Suprapubic skin (tissue), 4 donors: ENCODE data around the gene SLC16A12. TPM values are rescaled to one million over a fixed set of nuclear protein-coding genes. Genes with fewer than 3 reads are reported as not detected.

Experiments
- DNase-seq, 2 donors: peaks; one replicate each; pipeline ENCODE4 v3.0.0-alpha.2; 2019; ENCODE audit warnings: low spot score in 2 of 2
- H3K27ac ChIP-seq: fragments of 200-600 bp; sonication (generic); one replicate; pipeline ENCODE4 v1.5.1; 2019
- H3K27me3 ChIP-seq: fragments of 200-600 bp; sonication (generic); one replicate; pipeline ENCODE4 v1.5.1; 2019
- H3K36me3 ChIP-seq: fragments of 200-600 bp; sonication (generic); one replicate; pipeline ENCODE4 v1.5.1; 2019
- H3K4me1 ChIP-seq: fragments of 200-600 bp; sonication (generic); one replicate; pipeline ENCODE4 v1.5.1; 2019
- H3K4me3 ChIP-seq: fragments of 200-600 bp; sonication (generic); one replicate; pipeline ENCODE4 v1.5.1; 2019; ENCODE audit warnings: mild to moderate bottlenecking
- H3K9me3 ChIP-seq: fragments of 200-600 bp; sonication (generic); one replicate; pipeline ENCODE4 v1.5.1; 2019
- CTCF ChIP-seq, 2 donors: fragments of 200-600 bp in 1 of 2; fragments of 450-650 bp in 1 of 2; sonication (generic) in 1 of 2; IDR thresholded peaks; one replicate each; pipeline ENCODE4 v1.5.1; 2016 to 2019; ENCODE audit warnings: antibody characterized with exemption in 2 of 2, mild to moderate bottlenecking in 1 of 2, moderate library complexity in 1 of 2
- EP300 ChIP-seq: sonication (generic); formaldehyde crosslinking; IDR thresholded peaks from one replicate; pipeline ENCODE4 v1.6.1; 2017; ENCODE audit warnings: antibody characterized with exemption
- POLR2A ChIP-seq, 2 donors: fragments of 450-650 bp; IDR thresholded peaks; one replicate each; pipeline ENCODE4 v1.6.1; 2017; ENCODE audit warnings: antibody characterized with exemption in 2 of 2, mild to moderate bottlenecking in 2 of 2, moderate library complexity in 2 of 2
- POLR2AphosphoS5 ChIP-seq, 3 donors: sonication (generic); formaldehyde crosslinking; IDR thresholded peaks; one replicate each; pipeline ENCODE4 v1.6.1; 2017; ENCODE audit warnings: antibody characterized with exemption in 3 of 3
- WGBS: methylation state at CpG from one replicate; pipeline ENCODE4 v1.1.5; 2018; 5-methylcytosine and 5-hydroxymethylcytosine counted together
- total RNA-seq, 4 donors: library from RNA; depleted of rRNA; stranded (reverse); fragments of >200 nt; gene quantifications; one replicate each; pipeline ENCODE4 v1.1.0, GENCODE V29; 2016

SLC16A12 gene
- total RNA-seq, 4 donors from 2014 or later: 0.60 to 1.4 (median 1.0) TPM

GRCh38 chr10:89503652-89504370 is 31.6 kb downstream of the SLC16A12 start:
- DNase-seq: no peak
- H3K36me3 ChIP-seq: no peaks in the 10 kb centered on the region
- H3K27me3 ChIP-seq: peaks cover 5% of the 10 kb centered on the region
- 63% methylated on average over 4 of the region's 4 CpGs for WGBS
- H3K4me3 ChIP-seq: no peak overlapping the region
- peaks cover 5% of the 10 kb centered on the region for H3K4me1 ChIP-seq
- no peak overlapping the region for H3K27ac ChIP-seq
- TF ChIP-seq POLR2A (IDR thresholded peaks at IDR 0.05) (no peak), CTCF (IDR thresholded peaks at IDR 0.05) (no peak), EP300 (no peak), POLR2AphosphoS5 (IDR thresholded peaks at IDR 0.05) (no peak)
- H3K9me3 ChIP-seq: no peaks in the 10 kb centered on the region

- TF ChIP-seq CTCF (IDR thresholded peaks at IDR 0.05): no peak
- TF ChIP-seq EP300: no peak
- no peak for TF ChIP-seq POLR2A (IDR thresholded peaks at IDR 0.05)
- no peak for TF ChIP-seq POLR2AphosphoS5 (IDR thresholded peaks at IDR 0.05)
- no peaks in the 10 kb centered on the region for H3K9me3 ChIP-seq
- peaks cover 5% of the 10 kb centered on the region for H3K4me1 ChIP-seq
- H3K4me3 ChIP-seq: no peak overlapping the region
- H3K27me3 ChIP-seq: peaks cover 5% of the 10 kb centered on the region
- no peak overlapping the region for H3K27ac ChIP-seq
- 89% methylated on average over 3 of the region's 3 CpGs for WGBS
- no peak for DNase-seq
- H3K36me3 ChIP-seq: no peaks in the 10 kb centered on the region
These were observed 32.2 kb downstream of the SLC16A12 start for GRCh38 chr10:89503151-89503550.

GRCh38 chr10:89502549-89502948 is 32.8 kb downstream of the SLC16A12 start:
- WGBS: no CpG with 5 or more reads among the region's 1 CpG
- no peak for DNase-seq

GRCh38 chr10:89494575-89494974 is 40.8 kb downstream of the SLC16A12 start:
- 72% methylated on average over 3 of the region's 3 CpGs for WGBS

More at GRCh38 chr10:89502549-89502948, 32.8 kb downstream of the SLC16A12 start:
- no peak overlapping the region for H3K27ac ChIP-seq
- H3K36me3 ChIP-seq: no peaks in the 10 kb centered on the region
- no peaks in the 10 kb centered on the region for H3K9me3 ChIP-seq
- H3K27me3 ChIP-seq: peaks cover 5% of the 10 kb centered on the region
- peaks cover 5% of the 10 kb centered on the region for H3K4me1 ChIP-seq
- TF ChIP-seq POLR2AphosphoS5 (IDR thresholded peaks at IDR 0.05) (no peak), POLR2A (IDR thresholded peaks at IDR 0.05) (no peak), EP300 (no peak), CTCF (IDR thresholded peaks at IDR 0.05) (no peak)
- H3K4me3 ChIP-seq: no peak overlapping the region

More at GRCh38 chr10:89494575-89494974, 40.8 kb downstream of the SLC16A12 start:
- H3K36me3 ChIP-seq: no peaks in the 10 kb centered on the region
- H3K27ac ChIP-seq: no peak overlapping the region
- DNase-seq: no peak
- no peaks in the 10 kb centered on the region for H3K4me1 ChIP-seq
- H3K9me3 ChIP-seq: no peaks in the 10 kb centered on the region
- H3K27me3 ChIP-seq: no peaks in the 10 kb centered on the region
- H3K4me3 ChIP-seq: no peak overlapping the region
- TF ChIP-seq CTCF (IDR thresholded peaks at IDR 0.05): no peak
- no peak for TF ChIP-seq POLR2A (IDR thresholded peaks at IDR 0.05)
- no peak for TF ChIP-seq EP300
- no peak for TF ChIP-seq POLR2AphosphoS5 (IDR thresholded peaks at IDR 0.05)
